ENCODE results near the gene ALOX15.
"Not testable (repeated sequence)": the region's sequence is repeated elsewhere in the genome, so short reads cannot be mapped to it uniquely, and the experiment has no call there.

The ALOX15 gene

DNA sequence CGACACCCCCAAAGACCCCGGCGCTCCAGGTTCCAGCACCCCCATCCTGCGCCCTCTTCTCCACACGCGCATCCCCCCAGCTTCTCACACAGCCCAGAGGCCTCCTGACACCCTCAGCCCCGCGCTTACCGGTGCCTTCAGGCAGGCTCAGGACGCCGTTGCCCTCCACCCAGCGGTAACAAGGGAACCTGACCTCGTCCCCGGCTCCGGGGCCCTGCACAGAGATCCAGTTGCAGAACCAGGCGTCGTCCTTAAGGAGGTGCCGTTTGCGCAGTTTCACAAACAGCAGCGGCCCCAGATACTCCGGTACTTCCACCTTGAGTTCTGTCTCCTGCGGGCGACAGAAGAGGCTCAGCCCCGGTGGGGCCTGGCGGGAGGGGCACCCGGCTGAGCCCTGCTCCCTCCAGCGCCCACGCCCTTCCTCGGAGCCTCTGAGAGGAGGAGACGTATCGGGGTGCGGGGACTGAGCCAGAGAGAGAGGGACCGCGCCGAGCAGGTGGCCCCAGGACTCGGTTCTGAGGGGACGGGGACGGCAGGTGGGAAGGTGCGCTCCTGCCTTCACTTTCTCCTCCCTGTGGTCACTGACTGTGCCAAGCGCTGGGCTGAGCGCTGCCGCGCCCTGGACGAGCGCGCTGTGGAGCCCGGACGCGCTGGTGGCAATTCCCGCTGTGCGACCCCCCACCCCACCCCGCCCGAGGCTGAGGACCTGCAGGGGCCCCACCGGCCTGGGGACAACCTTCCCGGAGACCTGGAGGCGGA is 2.0 kb downstream of the ALOX15 start:
- peak overlapping the region; percentile 84 for H3K27ac Mint-ChIP-seq
- ATAC-seq (replicated peaks) = peak; percentile 35
- H3K9me3 Mint-ChIP-seq, H3K36me3 Mint-ChIP-seq, DNase-seq: not testable (repeated sequence)
- peaks cover 40 to 60% of the 10 kb centered on the region in 2 donors for H3K4me1 Mint-ChIP-seq
- peak overlapping the region; percentile 82 to 89 for H3K4me3 Mint-ChIP-seq
- H3K27me3 Mint-ChIP-seq = peaks cover 49 to 64% of the 10 kb centered on the region in 2 donors

DNA sequence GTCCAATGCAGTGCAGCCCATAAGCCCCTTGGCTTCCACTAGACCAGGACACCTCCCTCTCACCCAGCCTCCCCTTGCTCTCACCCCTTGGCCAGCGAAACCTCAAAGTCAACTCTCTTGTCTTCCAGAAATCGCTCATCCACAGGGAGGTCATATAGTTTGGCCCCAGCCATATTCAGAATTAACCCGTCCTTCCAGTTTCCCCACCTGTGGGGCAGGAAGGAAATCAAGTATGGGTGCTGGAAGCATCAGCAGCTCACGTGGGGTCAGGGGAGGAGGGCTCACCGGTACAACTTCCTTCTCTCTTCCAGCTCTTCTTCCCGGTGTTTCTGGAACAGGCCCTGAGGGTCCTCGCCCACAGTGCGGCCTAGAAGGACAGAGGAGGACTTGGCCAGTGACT is 2.7 kb downstream of the ALOX15 start:
- H3K36me3 Mint-ChIP-seq; ATAC-seq (replicated peaks); H3K27ac Mint-ChIP-seq; H3K9me3 Mint-ChIP-seq; DNase-seq: not testable (repeated sequence)
- H3K4me1 Mint-ChIP-seq = peaks cover 40 to 60% of the 10 kb centered on the region in 2 donors
- peaks cover 46 to 57% of the 10 kb centered on the region in 2 donors for H3K27me3 Mint-ChIP-seq
- H3K4me3 Mint-ChIP-seq = peak overlapping the region; percentile 82 to 89

DNA sequence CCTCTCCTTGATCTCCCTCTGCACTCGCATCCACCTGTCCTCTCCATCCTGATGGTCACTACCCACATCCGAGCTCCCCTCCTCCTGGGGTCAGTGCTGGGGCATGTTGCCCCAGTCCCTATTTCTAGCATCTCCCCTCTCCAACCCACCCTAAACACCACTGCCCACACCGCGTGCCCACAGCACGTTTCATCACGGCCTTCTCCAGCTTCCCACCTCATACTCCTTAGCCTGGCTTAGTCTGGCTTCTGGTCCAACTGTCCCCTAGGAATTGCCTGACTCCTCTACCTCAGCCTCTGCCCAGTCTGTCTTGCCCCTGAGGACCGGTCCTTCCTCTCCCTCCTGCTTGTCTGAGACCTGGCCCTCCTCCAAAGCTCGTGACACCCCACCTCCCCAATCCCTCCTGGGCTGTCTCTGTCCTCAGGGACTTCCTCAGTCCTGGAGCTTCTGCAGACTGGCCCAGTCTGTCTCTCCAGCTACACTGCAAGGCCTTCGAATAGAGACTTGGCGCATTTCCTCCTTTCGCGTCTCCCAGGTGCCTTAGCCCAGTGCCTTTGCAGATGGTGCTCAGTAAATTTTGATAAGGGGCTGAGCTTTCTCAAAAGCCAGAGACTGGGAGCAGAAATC is 4.9 kb downstream of the ALOX15 start:
- H3K36me3 Mint-ChIP-seq = peaks cover 0 to 3% of the 10 kb centered on the region in 2 donors
- peak overlapping the region; percentile 72 to 77 for H3K4me3 Mint-ChIP-seq
- H3K4me1 Mint-ChIP-seq = peaks cover 39 to 60% of the 10 kb centered on the region in 2 donors
- H3K27ac Mint-ChIP-seq = no peak overlapping the region
- ATAC-seq (replicated peaks) (peak in 1 of 2 donors; percentile 1), DNase-seq (no peak)
- H3K27me3 Mint-ChIP-seq = peaks cover 30 to 35% of the 10 kb centered on the region in 2 donors
- peaks cover 0 to 2% of the 10 kb centered on the region in 2 donors for H3K9me3 Mint-ChIP-seq

DNA sequence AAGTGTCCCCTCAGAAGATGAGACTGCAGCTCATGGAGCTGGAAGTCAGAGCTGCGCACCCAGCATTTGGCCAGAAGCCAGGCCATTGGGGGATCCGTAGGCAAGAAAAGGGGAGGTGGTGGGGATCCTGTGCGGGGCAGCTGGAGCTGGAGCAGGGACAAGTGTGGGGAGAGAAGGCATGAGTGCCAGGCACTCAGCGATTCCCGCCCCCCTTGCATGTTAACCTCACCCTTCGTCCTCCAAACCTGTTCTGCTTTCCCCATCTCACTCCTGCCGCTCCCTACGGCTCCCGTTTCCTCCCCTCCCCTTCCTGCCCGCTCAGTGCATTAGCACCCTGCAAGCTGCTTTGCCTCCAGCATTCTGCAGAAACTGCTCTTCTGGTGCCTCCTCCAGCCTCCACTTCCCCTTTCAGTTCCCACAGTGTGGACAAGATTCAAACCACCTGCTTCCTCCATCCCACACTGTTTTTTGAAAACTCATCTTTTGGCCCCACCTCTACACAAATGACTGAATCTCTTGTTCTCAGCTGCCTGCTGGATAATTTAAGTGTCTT is 5.6 kb downstream of the ALOX15 start:
- ATAC-seq (replicated peaks) (peak; percentile 93 to 94), DNase-seq (peak; percentile 68)
- Mint-ChIP-seq H3K27ac (no peak overlapping the region), H3K4me3 (peak overlapping the region; percentile 72 to 77), H3K9me3 (peaks cover 0 to 2% of the 10 kb centered on the region in 2 donors), H3K4me1 (peaks cover 38 to 53% of the 10 kb centered on the region in 2 donors), H3K27me3 (peaks cover 23 to 28% of the 10 kb centered on the region in 2 donors), H3K36me3 (peaks cover 0 to 3% of the 10 kb centered on the region in 2 donors)

DNA sequence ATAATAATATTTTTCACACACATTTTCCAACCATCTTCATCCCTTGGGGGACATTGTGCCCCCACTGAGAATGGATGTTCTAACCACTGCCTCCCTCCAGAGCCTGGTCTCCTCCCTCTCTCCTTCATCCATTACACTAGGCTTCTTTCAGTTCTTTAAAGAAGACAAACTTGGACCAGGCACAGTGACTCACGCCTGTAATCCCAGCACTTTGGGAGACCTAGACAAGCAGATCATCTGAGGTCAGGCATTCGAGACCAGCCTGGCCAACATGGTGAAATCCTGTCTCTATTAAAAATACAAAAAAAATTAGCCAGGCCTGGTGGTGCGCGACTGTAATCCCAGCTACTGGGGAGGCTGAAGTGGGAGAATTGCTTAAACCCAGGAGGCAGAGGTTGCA is 6.5 kb downstream of the ALOX15 start:
- Mint-ChIP-seq H3K4me1 (peaks cover 36 to 46% of the 10 kb centered on the region in 2 donors), H3K4me3 (no peak overlapping the region), H3K9me3 (peaks cover 0 to 2% of the 10 kb centered on the region in 2 donors), H3K36me3 (peaks cover 0 to 3% of the 10 kb centered on the region in 2 donors), H3K27ac (no peak overlapping the region), H3K27me3 (peaks cover 21% of the 10 kb centered on the region in 2 donors)
- DNase-seq = no peak
- ATAC-seq (replicated peaks) = no peak

DNA sequence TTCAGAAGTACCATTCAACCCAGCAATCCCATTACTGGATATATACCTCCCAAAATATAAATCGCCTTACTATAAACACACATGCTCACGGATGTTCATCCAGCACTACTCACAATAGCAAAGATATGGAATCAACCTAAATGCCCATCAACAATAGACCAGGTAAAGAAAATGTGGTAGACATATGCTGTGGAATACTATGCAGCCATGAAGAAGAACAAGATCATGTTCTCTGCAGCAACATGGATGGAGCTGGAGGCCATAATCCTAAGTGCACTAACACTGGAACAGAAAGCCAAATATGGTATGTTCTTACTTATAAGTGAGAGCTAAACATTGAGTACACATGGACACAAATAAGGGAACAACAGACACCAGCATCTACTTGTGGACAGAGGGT is 7.8 kb downstream of the ALOX15 start:
- Mint-ChIP-seq H3K27ac (no peak overlapping the region), H3K36me3 (peaks cover 0 to 3% of the 10 kb centered on the region in 2 donors), H3K4me1 (peaks cover 28 to 37% of the 10 kb centered on the region in 2 donors), H3K27me3 (peaks cover 12 to 13% of the 10 kb centered on the region in 2 donors), H3K9me3 (peaks cover 0 to 2% of the 10 kb centered on the region in 2 donors), H3K4me3 (no peak overlapping the region)
- no peak for DNase-seq
- no peak for ATAC-seq (replicated peaks)

DNA sequence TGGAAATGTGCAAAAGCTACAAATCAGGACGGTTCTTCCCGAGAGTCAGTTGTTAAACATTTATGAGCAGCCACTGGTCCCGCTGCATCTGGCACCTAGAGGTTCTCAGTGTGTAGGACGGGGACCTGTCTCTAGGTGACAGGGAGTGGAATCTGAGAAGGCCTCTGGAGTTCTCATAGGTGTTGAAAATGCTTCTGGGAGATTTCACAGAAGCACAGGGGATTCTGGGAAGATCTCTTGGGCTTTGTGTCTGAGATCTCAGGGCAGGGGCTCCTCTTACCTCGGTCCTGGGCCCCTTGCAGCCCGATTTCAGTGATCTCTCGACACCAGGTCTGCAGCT is 8.9 kb downstream of the ALOX15 start:
- DNase-seq = no peak
- Mint-ChIP-seq H3K36me3 (no peaks in the 10 kb centered on the region), H3K27ac (no peak overlapping the region), H3K4me3 (no peak overlapping the region), H3K4me1 (peaks cover 25 to 33% of the 10 kb centered on the region in 2 donors), H3K9me3 (peaks cover 0 to 2% of the 10 kb centered on the region in 2 donors), H3K27me3 (peaks cover under 1 to 4% of the 10 kb centered on the region in 2 donors)
- no peak for ATAC-seq (replicated peaks)

DNA sequence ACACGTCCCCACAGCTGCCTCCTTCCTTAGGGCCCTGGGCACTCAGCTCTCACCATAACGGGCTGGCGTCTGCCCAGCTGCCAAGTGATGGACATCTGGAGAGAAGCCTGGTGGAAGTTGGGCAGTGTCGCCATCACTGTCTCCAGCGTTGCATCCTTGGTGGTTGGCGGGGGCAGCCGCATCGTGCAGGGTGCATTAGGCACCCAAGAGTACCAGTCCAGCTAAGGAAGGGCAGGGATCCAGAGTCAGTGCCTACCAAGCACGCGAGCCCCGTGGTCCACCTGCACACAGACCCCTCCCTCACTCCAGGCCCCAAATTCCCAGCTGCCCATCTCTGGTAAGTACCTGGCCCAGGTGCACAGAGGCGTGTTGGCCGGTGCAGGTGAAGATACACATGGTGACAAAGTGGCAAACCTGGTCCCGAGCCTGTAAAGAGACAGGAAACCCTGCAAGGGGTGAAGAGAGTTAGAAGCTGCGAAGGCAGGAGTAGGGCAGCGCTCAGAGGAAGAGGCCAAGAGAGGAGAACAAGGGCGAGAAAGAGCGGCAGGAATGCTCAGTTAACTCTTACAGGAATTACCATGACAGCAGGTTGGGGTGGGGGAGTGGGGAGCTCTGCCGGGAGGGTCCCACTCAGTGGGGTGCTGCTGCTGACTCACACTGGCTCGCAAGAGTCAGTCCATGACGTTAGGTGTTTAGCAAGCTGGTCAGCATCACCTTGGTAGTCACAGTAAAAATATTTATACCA is 9.5 kb downstream of the ALOX15 start:
- peaks cover 24 to 28% of the 10 kb centered on the region in 2 donors for H3K4me1 Mint-ChIP-seq
- H3K27ac Mint-ChIP-seq = peak overlapping the region; percentile 21
- H3K27me3 Mint-ChIP-seq = peaks cover 5 to 9% of the 10 kb centered on the region in 2 donors
- ATAC-seq (replicated peaks) (no peak), DNase-seq (no peak)
- no peaks in the 10 kb centered on the region for H3K36me3 Mint-ChIP-seq
- H3K4me3 Mint-ChIP-seq = no peak overlapping the region
- peaks cover 0 to 2% of the 10 kb centered on the region in 2 donors for H3K9me3 Mint-ChIP-seq

DNA sequence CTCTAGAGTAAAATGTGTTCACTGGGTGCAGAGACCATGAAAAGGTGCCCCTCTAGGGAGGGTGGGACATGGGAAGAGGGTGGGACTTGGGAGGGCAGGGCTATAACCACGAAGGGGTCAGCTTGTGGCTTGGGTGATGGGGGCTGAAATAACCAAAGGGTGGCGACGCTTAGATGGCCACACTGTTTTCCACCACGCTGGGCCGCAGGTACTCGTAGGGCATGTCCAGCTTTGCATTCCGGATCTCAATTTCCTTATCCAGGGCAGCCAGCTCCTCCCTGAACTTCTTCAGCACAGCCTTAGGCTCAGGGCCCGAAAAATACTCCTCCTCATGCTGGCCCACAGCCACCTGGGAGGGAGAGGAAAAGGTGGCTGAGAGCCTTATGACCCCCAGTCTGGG is 10.0 kb downstream of the ALOX15 start:
- peak overlapping the region; percentile 21 for H3K27ac Mint-ChIP-seq
- no peak for DNase-seq
- peaks cover 10 to 13% of the 10 kb centered on the region in 2 donors for H3K27me3 Mint-ChIP-seq
- no peak overlapping the region for H3K4me3 Mint-ChIP-seq
- no peaks in the 10 kb centered on the region for H3K36me3 Mint-ChIP-seq
- peaks cover 0 to 2% of the 10 kb centered on the region in 2 donors for H3K9me3 Mint-ChIP-seq
- peaks cover 18 to 26% of the 10 kb centered on the region in 2 donors for H3K4me1 Mint-ChIP-seq
- no peak for ATAC-seq (replicated peaks)

DNA sequence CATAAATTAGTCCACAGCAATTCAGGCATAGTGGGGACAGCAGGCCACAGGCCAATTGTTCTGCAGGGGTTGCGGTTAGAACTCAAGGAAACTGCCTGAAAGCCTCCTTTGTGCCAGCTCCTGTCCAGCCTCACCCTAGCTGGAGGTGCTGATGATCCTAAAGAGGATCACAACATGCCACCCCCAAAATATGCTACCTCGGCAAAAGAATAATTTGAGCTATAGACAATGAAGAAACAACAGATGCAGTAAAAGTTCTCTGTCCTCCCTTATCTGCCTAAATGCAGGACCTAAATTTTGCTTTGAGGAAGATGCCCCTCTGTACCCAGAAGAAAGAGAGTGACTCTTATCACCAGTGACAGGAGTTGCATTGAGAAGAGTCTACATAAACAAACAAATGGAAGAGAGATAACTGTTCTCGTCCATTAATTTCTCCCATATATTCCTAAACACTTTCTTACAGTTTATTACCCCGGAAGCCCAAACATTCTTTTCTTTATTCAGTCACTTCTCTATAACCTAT is 14.7 kb downstream of the ALOX15 start:
- Mint-ChIP-seq H3K9me3 (no peaks in the 10 kb centered on the region), H3K27ac (no peak overlapping the region), H3K36me3 (peaks cover 0 to 1% of the 10 kb centered on the region in 2 donors), H3K4me1 (peaks cover 5 to 15% of the 10 kb centered on the region in 2 donors), H3K27me3 (peaks cover 13 to 27% of the 10 kb centered on the region in 2 donors), H3K4me3 (no peak overlapping the region)
- no peak for DNase-seq
- no peak for ATAC-seq (replicated peaks)

DNA sequence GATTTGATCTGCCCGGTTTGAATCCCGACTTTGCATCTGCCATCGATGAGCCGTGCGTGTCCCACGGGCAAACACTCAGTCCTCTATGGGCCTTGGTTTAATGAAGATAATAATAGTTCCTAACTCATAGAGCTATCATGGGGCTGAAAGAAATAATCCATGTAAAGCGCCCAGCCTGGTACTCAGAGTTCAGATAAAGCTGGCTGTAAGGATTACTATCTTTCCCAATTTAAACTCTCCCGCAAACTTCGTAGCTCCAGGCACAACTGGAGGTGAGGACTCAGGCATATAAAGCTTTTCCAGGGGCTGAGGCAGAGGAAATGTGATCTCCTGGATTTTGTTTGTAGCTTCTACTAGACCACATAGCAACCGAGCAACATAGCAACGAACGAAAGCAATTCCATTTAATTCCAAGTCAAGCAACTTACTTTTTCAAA is 16.3 kb downstream of the ALOX15 start:
- H3K4me3 Mint-ChIP-seq = no peak overlapping the region
- H3K9me3 Mint-ChIP-seq = no peaks in the 10 kb centered on the region
- ATAC-seq (replicated peaks) (no peak), DNase-seq (no peak)
- peaks cover 13 to 27% of the 10 kb centered on the region in 2 donors for H3K27me3 Mint-ChIP-seq
- peaks cover 0 to 1% of the 10 kb centered on the region in 2 donors for H3K36me3 Mint-ChIP-seq
- H3K27ac Mint-ChIP-seq = no peak overlapping the region
- peaks cover 3 to 13% of the 10 kb centered on the region in 2 donors for H3K4me1 Mint-ChIP-seq

DNA sequence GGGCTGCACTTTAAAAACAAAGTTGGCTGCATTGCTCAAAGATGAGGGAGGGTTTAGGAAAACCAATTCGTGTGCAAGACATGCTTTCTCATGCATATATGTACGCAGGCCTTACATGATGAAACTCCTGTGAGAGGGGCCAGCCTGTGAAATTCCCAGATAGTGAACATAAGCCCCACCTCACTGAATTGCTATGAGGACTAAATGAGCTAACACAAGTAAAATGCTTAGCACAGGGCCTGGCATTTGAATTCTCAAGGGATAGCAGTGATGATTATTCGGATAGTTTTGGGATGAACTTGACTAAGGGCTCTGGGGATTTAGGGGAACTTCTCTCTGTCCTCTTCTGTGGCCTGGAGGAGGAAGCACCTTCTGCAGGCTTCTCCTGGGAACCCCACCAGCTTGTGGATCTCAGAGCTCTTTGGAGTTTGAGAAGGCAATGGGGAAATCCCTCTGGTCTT is 17.0 kb downstream of the ALOX15 start:
- peaks cover 3 to 13% of the 10 kb centered on the region in 2 donors for H3K4me1 Mint-ChIP-seq
- H3K4me3 Mint-ChIP-seq; H3K27ac Mint-ChIP-seq; H3K9me3 Mint-ChIP-seq; H3K36me3 Mint-ChIP-seq; DNase-seq; ATAC-seq (replicated peaks): not testable (repeated sequence)
- H3K27me3 Mint-ChIP-seq = peaks cover 13 to 27% of the 10 kb centered on the region in 2 donors

DNA sequence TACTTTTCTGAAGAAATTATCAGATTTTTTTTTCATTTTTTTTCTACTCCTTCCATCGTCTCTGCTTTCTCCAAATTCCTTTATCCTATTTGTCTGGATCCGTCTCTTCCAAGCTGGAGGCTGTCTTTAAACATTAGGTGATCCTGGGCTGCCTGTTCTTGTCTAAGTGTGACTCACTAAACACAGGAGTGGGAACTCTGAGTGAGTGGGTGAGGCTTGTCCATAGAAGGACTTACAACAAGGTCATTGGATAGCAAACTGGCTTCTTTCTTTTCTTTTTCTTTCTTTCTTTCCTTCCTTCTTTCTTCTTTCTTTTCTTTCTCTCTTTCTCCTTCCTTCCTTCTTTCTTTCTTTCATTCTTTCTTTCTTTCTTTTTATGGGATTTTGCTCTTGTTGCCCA is 18.2 kb downstream of the ALOX15 start:
- H3K27me3 Mint-ChIP-seq = peaks cover 13 to 28% of the 10 kb centered on the region in 2 donors
- no peak overlapping the region for H3K27ac Mint-ChIP-seq
- DNase-seq = no peak

DNA sequence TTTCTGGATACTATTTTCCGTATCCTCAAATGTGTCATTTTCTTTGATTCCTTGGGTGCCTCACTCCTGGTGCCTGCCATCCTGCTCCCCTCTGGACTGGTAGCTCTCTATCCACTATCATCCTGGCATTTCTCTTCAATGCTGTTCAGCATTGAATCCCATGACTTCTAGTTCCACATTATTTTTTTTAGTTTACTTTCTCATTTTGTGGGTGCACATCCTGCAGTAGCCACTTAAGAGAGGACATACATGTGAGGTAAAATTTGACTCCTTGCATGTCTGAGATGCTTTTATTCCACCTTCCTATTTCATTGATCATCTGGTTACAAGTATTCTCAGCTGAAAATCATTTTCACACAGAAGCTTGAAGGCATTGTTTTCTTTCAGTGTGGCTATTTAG is 19.1 kb downstream of the ALOX15 start:
- ATAC-seq (replicated peaks) (no peak), DNase-seq (no peak)
- Mint-ChIP-seq H3K27ac (no peak overlapping the region), H3K4me3 (no peak overlapping the region), H3K4me1 (peaks cover 3 to 13% of the 10 kb centered on the region in 2 donors), H3K9me3 (no peaks in the 10 kb centered on the region), H3K27me3 (peaks cover 17 to 33% of the 10 kb centered on the region in 2 donors), H3K36me3 (peaks cover 0 to 1% of the 10 kb centered on the region in 2 donors)

More for the DNA sequence above, 18.2 kb downstream of the ALOX15 start:
- no peak for ATAC-seq (replicated peaks)
- H3K9me3 Mint-ChIP-seq = no peaks in the 10 kb centered on the region
- peaks cover 3 to 13% of the 10 kb centered on the region in 2 donors for H3K4me1 Mint-ChIP-seq
- no peak overlapping the region for H3K4me3 Mint-ChIP-seq
- peaks cover 0 to 1% of the 10 kb centered on the region in 2 donors for H3K36me3 Mint-ChIP-seq
